Fibroblast of lung (primary cell): Measurements from ENCODE around the gene ZBTB39. TPM values are rescaled to one million over a fixed set of nuclear protein-coding genes. Genes with fewer than 3 reads are reported as not detected.
"Not testable (repeated sequence)": the region's sequence is repeated elsewhere in the genome, so short reads cannot be mapped to it uniquely, and the experiment has no call there.

Experiments
- DNase-seq, 2 donors: peaks; one replicate each; pipeline versions ENCODE4 v3.0.0 to v3.0.0-alpha.2; 2010; ENCODE audit warnings: low read depth in 2 of 2
- H2AFZ ChIP-seq: 2 replicates; pipeline ENCODE4 v1.5.1; 2012; ENCODE audit warnings: low read length, control low read depth, inconsistent platforms
- H3K27ac ChIP-seq: 2 replicates; pipeline ENCODE4 v1.5.1; 2011; ENCODE audit warnings: low read length, control low read depth; ENCODE audit not compliant: insufficient read depth
- H3K27me3 ChIP-seq: 2 replicates; pipeline ENCODE4 v1.5.1; 2011; ENCODE audit warnings: mild to moderate bottlenecking, low read length; ENCODE audit not compliant: control insufficient read depth, insufficient read depth
- H3K36me3 ChIP-seq: 2 replicates; pipeline ENCODE4 v1.5.1; 2011; ENCODE audit warnings: low read length; ENCODE audit not compliant: control insufficient read depth, insufficient read depth
- H3K4me1 ChIP-seq: 2 replicates; pipeline ENCODE4 v1.5.1; 2011; ENCODE audit warnings: low read length; ENCODE audit not compliant: control insufficient read depth, insufficient read depth; ENCODE audit errors: extremely low read depth
- H3K4me2 ChIP-seq: 2 replicates; pipeline ENCODE4 v1.5.1; 2011; ENCODE audit warnings: low read length, control low read depth; ENCODE audit not compliant: insufficient read depth; ENCODE audit errors: extremely low read depth
- H3K4me3 ChIP-seq, 4 experiments: fragments of 200-600 bp in 1 of 4; sonication (generic) in 1 of 4; replicated peaks in 1 of 4; 2 replicates each; pipeline ENCODE4 v1.5.1; 2011 to 2016; ENCODE audit warnings: low read length in 4 of 4, low read depth in 3 of 4, mild to moderate bottlenecking in 3 of 4, control low read depth in 2 of 4, inconsistent platforms in 1 of 4, mixed read lengths in 1 of 4; ENCODE audit not compliant: insufficient read depth in 1 of 4; ENCODE audit errors: control extremely low read depth in 1 of 4
- H3K79me2 ChIP-seq: 2 replicates; pipeline ENCODE4 v1.5.1; 2012; ENCODE audit warnings: mild to moderate bottlenecking, low read length, inconsistent platforms; ENCODE audit not compliant: control insufficient read depth, insufficient read depth
- H3K9ac ChIP-seq: 2 replicates; pipeline ENCODE4 v1.5.1; 2011; ENCODE audit warnings: mild to moderate bottlenecking, low read length, control low read depth; ENCODE audit not compliant: insufficient read depth
- H3K9me3 ChIP-seq: 2 replicates; pipeline ENCODE4 v1.5.1; 2012; ENCODE audit warnings: low read depth, low read length; ENCODE audit not compliant: control insufficient read depth, insufficient read depth
- H4K20me1 ChIP-seq: 2 replicates; pipeline ENCODE4 v1.5.1; 2011; ENCODE audit warnings: low read length; ENCODE audit not compliant: control insufficient read depth, insufficient read depth; ENCODE audit errors: extremely low read depth
- EZH2 ChIP-seq: IDR thresholded peaks from 2 replicates; pipeline ENCODE4 v1.5.1; 2012; ENCODE audit warnings: low read length, control low read depth, mild to moderate bottlenecking; ENCODE audit errors: missing control alignments
- polyA plus RNA-seq, 2 donors: library from polyadenylated mRNA; depleted of rRNA in 1 of 2; stranded (reverse) in 1 of 2; unstranded in 1 of 2; fragments of >200 nt; gene quantifications; 2 replicates each; pipeline ENCODE4 v1.2.1, GENCODE V29; 2011 to 2012; ENCODE audit warnings: missing spikeins in 1 of 2
- total RNA-seq: library from RNA; depleted of rRNA; stranded (reverse); fragments of >200 nt; gene quantifications from 2 replicates; pipeline ENCODE4 v1.2.1, GENCODE V29; 2014
- TF ChIP-seq, protein P1 (sequence below), 2 donors: IDR thresholded peaks in 1 of 2; conservative IDR thresholded peaks in 1 of 2; 1 replicate in 1 of 2; 2 replicates in 1 of 2; pipeline ENCODE4 v1.5.1; 2011 to 2012; ENCODE audit warnings: low read length in 2 of 2, control low read depth in 1 of 2, inconsistent platforms in 1 of 2, low read depth in 1 of 2, mild to moderate bottlenecking in 1 of 2

The ZBTB39 gene
- total and polyA plus RNA-seq, 2 donors (not counting 1 experiment from before 2014, with no cell fraction given), result 3.2 to 3.8 TPM

DNA sequence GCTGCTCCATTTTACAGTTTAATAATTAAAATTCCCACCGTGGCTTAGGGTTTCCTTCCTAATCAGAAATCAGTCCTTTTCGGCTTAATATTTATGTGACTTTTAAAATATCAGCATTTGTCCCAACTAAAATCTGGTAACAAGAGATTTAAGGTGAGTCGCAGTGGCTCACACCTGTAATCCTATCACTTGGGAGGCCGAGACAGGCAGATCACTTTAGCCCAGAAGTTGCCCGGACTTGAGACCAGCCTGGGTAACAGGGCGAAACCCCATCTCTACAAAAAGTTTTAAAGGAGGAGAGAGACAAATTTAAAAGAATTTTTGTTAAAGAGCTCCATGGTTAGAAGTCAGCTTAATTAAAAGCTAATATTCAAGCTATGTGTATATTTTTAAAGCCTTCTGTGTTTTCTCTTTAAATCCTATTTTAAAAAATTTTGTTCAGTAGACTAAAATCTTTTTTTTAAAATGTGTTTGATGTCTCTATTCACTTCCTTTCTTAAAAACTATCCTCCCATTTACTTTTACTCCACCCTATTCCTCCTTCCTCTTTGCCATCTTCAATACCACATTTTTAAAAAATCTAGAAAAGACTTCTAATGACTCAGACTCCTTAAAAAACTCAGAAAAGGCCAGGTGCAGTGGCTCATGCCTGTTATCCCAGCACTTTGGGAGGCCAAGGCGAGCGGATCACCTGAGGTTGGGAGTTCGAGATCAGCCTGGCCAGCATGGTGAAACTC lies 13.8 kb upstream of the ZBTB39 start:
- Histone ChIP-seq H3K27me3 (peaks cover 14% of the 10 kb centered on the region), H3K27ac (no peak overlapping the region), H3K4me3 (no peak overlapping the region), H4K20me1 (no peaks in the 10 kb centered on the region), H2AFZ (no peak overlapping the region), H3K36me3 (no peaks in the 10 kb centered on the region), H3K4me1 (no peaks in the 10 kb centered on the region), H3K9me3 (no peaks in the 10 kb centered on the region), H3K9ac (no peak overlapping the region), H3K4me2 (no peak overlapping the region), H3K79me2 (no peaks in the 10 kb centered on the region)
- TF ChIP-seq, protein P1, sequence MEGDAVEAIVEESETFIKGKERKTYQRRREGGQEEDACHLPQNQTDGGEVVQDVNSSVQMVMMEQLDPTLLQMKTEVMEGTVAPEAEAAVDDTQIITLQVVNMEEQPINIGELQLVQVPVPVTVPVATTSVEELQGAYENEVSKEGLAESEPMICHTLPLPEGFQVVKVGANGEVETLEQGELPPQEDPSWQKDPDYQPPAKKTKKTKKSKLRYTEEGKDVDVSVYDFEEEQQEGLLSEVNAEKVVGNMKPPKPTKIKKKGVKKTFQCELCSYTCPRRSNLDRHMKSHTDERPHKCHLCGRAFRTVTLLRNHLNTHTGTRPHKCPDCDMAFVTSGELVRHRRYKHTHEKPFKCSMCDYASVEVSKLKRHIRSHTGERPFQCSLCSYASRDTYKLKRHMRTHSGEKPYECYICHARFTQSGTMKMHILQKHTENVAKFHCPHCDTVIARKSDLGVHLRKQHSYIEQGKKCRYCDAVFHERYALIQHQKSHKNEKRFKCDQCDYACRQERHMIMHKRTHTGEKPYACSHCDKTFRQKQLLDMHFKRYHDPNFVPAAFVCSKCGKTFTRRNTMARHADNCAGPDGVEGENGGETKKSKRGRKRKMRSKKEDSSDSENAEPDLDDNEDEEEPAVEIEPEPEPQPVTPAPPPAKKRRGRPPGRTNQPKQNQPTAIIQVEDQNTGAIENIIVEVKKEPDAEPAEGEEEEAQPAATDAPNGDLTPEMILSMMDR (conservative IDR thresholded peaks at IDR 0.05 in 1 of 2, IDR thresholded peaks at IDR 0.05 in 1 of 2; ENCODE audit: low read depth in 1 of 2, low read length in 2 of 2), result no peak
- TF ChIP-seq EZH2, result no peak
- DNase-seq, result no peak

DNA sequence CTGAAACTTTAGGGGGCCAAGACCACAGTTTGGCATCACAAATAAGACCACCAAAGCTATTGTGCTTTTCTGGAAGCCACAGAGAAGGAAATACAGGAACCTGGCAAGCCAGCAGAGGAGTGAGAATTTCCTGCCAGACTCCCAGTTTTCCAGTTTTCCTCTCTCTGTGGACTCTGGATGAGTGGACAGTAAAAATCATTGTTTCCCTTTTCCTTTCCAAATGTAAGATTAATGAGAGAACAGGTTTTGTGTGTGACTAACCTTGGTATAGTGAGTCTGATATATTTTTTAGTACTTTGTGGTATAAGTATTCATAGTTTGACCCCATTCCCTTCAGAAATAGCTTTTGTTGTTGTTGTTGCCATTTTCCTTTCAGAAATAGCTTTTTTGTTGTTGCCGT lies 12.6 kb upstream of the ZBTB39 start:
- TF ChIP-seq, protein P1 (conservative IDR thresholded peaks at IDR 0.05 in 1 of 2, IDR thresholded peaks at IDR 0.05 in 1 of 2; ENCODE audit: low read depth in 1 of 2, low read length in 2 of 2), result no peak
- no peak for TF ChIP-seq EZH2
- Histone ChIP-seq H3K4me2 (no peak overlapping the region), H3K79me2 (no peaks in the 10 kb centered on the region), H3K4me1 (no peaks in the 10 kb centered on the region), H4K20me1 (no peaks in the 10 kb centered on the region), H3K36me3 (no peaks in the 10 kb centered on the region), H3K27ac (no peak overlapping the region), H3K9ac (no peak overlapping the region), H3K4me3 (no peak overlapping the region), H2AFZ (no peak overlapping the region), H3K27me3 (peaks cover 21% of the 10 kb centered on the region), H3K9me3 (no peaks in the 10 kb centered on the region)
- DNase-seq, result no peak

DNA sequence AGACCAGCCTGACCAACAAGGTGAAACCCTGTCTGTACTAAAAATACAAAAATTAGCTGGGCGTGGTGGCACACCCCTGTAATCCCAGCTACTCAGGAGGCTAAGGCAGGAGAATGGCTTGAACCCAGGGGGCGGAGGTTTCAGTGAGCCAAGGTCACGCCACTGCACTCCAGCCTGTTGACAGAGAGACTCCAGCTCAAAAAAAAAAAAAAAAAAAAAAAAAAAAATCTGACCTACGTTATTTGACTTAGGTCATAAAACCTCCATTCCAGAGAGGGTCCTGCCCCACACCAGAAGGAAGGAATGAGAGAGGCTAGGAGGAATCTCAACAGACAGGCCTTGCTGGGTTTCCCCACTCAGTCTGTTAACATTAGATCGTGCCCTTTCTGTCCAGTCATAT lies 12.0 kb upstream of the ZBTB39 start:
- not testable (repeated sequence) for H3K9me3 ChIP-seq, H3K36me3 ChIP-seq, H3K9ac ChIP-seq, H2AFZ ChIP-seq, H3K4me3 ChIP-seq, H3K27ac ChIP-seq, DNase-seq, H3K79me2 ChIP-seq, H3K4me1 ChIP-seq, H4K20me1 ChIP-seq, H3K4me2 ChIP-seq
- H3K27me3 ChIP-seq, result peaks cover 27% of the 10 kb centered on the region
